Islet precursor cell (in vitro differentiated cells): ENCODE data around the gene PIGR.
A peak's percentile ranks its signal among the peaks of the same experiment; 100 is the strongest.
"Not testable (repeated sequence)": the region's sequence is repeated elsewhere in the genome, so short reads cannot be mapped to it uniquely, and the experiment has no call there.

ENCODE experiments used
- DNase-seq: peaks from one replicate; pipeline ENCODE4 v3.0.0-alpha.2; 2018

Gene PIGR

DNA sequence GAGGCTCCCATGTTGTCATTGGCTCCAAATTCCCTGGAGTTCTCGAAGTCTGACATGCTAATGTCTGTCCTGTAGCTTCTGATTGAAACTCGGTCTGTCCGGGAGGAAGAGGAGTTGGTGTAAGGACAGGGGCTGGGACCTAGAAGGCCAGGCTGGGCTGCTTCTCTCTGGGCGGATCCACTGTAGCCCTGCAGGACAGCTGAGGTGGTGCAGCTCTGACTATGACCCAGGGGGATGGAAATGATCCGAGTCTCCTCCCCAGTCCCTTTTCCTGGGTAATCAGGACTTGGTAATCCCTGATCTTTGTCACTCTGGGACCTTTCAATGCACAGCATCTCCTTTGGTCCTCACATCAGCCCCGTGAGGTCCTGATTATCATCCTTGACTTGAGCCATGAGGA is 14.6 kb downstream of the PIGR start:
- DNase-seq: no peak

DNA sequence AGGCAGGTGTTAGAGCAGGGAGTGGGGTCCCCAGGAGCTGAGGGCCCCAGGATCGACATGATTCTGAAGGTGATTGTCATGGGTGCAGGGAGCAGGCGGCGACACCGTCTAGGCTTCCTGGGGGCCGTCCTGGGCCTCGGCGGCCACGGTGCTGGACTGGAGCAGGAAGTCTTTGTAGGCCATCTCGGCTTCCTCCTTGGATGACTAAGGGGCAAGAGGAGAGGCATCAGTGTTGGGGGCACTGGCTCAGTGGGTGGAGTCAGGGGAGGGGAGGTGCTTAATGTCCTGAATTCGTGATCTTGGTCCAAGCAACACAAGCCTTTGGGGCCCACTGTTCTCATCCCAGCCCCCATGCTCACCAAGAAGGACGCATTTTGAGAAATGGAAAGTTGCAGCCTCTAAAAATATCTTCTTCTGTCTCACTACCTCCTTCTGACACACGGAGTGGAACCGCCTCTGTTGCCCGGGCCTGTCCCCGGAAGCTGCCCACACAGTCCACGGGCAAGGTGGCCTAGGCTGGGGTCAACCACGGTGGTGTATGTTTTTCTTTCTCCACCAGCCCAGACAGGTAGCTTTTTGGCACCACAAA is 16.0 kb downstream of the PIGR start:
- DNase-seq: no peak

DNA sequence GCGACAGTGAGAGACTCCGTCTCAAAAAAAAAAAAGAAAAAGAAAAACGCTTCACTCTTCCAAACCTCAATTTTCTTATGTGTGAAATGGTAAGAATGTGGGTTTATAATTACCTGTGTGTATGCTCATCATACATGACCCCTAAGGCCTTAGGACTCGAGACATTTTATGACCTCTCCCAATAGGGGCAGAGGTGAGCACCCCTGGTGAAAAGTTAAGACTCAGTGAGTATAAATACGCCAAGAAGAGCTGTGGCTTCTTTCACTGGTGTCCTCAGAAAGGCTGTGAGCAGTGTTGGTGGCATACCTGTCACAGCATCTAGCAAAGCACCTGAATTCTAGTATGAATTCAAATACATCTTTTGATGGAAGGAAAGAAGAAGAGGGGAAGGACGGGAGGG is 16.7 kb downstream of the PIGR start:
- no peak for DNase-seq

DNA sequence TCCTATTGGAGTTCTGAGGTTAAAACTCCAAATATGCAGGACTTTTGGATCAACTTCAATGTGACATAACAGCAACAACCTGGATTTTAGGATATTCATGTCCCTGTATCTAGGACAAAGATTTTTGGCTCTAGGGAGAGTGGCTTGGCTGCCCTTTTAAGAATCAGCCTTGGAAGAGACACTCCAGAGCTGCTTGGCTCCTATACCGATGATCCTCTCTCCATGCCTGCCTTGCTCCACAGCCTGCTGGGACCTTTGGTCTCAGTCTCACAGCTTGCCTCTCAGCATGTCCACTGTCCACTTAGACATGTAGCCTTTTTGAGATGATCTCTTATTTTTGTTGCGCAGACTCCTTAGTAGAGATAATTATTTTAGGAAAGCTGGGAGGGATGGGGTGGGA is 20.0 kb downstream of the PIGR start:
- no peak for DNase-seq

DNA sequence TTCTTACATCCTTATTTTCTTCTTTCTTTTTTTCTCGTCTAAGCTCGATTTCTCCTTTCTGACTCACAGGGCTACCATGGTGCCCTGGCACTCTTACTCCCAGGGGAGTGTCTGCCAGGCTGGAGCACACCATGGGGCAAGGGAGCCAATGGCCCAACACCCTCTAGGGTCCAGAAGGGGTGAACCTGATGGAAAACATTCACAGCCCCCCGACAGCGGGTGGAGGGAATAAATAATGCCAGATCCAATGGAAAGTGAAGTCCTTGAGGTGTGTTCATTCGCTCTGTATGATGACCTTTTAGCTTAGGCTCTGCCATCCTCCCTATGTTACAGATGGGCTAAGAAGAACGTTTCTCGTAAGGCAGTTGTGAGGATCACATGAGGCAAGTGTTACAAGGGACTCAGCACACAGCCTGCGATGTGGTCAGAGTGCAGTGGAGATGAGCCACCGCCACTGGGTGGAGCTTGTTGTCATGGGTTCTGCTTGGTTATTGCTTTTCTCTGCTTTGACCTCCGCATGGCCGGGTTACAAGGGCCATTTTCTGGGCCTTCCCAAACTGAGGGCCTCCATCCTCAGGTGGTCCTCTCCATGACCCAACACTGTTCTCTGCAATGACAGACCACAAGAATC is 21.0 kb downstream of the PIGR start:
- DNase-seq: peak; percentile 66

DNA sequence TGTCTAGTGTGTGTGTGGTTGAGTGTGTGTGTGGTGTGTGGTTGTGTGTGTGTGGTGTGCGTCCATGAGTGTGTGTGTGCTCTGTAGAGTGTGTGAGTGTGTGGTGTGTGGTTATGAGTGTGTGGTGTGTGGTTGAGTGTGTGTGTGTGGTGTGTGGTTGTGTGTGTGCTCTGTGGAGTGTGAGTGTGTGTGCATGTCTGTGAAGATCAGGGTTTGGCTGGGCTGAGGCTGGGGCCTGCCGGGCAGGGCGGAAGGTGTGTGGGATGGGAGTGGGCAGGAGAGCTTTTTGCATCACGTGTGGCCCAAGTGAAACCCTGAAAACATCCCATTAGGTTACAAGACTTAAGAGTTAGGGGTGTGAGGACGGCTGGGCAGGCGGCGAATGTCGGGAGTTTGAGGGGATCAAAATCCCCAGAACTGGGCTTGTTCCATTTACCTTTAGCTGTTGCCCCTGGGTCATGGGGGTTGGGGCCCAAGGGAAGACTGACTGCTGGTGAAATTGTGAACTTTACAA is 21.6 kb downstream of the PIGR start:
- DNase-seq: no peak

DNA sequence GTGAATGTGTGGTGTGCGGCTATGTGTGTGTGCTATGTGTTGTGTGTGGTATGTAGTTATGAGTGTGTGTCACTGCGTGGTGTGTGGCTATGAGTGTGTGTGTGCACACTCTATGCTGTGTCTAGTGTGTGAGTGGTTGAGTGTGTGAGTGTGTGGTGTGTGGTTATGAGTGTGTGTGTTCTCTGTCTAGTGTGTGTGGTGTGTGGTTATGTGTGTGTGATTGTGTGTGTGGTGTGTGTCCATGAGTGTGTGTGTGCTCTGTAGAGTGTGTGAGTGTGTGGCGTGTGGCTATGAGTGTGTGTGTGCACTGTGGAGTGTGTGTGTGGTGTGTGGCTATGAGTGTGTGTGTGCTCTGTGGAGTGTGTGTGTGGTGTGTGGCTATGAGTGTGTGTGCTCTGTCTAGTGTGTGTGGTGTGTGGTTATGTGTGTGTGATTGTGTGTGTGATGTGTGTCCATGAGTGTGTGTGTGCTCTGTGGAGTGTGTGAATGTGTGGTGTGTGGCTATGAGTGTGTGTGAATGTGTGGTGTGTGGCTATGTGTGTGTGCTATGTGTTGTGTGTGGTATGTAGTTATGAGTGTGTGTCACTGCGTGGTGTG is 22.2 kb downstream of the PIGR start:
- DNase-seq: not testable (repeated sequence)

DNA sequence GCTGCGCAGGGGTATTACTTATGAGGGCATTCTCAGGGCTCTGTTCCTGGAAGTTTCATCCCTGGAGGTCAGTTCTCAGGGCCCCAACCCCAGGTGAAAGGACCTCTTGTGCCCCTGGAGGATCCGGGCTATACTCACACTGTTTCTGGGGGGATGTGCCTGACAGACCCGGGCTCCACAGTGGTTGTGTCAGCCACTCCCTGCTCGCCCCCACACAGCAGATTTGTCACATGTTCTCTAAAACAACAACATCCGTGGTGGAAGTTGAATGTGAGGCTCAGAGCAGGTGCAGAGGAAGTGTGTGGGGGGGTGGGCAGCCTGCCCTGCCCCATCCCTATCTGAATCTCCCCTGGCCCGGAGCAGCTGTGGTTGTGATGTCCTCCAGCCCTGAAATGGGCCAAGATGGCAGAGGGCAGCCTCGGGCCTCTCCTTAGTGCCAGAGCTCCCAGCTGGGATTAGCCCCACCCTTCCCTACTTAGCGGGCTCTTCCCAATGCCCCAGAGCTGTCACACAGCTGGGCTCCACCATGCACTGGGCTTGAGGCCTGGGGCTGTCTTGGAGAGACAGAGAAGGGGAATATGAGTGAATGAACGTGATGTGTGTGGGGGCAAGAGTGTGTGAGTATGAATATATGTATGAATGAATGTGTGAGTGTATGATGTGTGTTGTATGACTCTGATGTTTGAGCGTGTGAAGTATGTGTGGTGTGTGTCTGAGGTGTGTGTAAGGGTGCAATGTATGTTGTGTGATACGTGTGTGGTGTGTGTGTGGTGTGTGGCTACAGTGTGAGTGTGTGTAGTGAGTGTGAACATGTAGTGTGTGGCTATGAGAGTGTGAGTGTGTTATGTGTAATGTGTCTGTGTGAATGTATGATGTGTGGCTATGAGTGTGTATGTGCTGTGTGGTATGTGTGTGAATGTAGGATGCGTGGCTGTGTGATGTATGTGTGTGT is 23.0 kb downstream of the PIGR start:
- no peak for DNase-seq

DNA sequence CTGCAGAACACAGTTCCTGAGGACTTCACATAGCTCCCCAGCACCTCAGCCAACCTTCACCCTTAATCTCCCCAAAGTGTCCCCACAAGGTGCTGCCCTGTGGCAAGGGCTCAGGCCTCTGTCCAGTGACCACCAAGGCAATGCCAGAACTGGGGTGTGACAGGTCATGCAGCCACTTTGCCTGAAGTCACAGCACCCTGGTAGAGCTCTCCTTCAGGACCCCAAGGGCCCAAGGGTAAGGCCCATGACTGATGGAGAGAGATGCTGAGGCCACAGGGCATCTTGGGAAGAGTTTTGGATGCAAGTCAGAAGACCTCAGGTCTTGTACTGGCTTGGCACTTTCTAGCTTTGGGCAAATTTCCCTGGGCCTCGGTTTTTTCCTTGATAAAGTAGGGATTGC is 23.7 kb downstream of the PIGR start:
- DNase-seq: no peak

DNA sequence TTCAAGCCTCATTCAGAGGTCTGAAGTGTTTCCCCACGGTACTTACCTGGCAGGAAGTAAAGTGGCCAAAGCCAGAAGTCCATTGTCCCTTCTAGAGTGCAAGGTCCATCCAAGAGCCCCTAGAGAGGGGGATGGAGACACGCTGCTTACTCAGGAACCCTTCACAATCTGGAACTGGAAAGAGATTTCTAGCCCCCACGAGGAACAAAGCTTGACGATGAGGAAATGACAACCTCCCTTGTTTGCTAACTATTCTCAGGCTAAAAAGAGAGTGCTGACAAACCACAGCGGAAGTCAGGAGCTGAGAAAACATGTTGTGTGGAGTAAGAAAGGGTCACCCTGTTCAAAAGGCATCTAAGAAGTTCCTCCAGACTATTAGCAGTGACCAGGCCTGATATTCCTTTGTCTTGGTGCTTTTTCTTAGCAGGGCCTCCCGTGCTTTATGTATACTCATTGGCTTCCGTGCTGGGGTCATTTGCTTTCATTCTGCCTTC is 24.4 kb downstream of the PIGR start, which contains the start of gene FCMR:
Gene FCMR, minus strand, starts transcription at position 170 of the 494 bp plus-strand sequence. Its CDS starts 87 bp downstream, at position 83.
- DNase-seq: no peak

DNA sequence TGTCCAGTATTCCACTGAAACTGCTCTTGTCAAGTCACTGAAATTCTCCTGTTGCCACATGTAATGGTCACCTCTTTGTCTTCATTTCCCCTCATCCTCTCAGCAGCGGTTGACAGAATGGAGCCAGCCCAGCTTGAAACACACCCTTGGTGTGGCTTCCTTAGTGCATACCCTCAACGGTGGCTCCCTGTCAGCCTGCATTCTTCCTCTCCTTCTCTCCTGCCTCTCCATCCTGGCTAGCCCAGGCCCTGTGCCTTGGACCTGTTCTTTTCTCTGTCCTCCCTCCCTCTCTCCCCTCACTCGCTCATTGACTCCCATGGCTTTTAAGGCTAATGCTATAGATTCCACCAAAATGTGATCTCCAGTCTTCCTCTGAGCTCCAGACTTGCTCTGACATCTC is 28.2 kb downstream of the PIGR start:
- DNase-seq: no peak

DNA sequence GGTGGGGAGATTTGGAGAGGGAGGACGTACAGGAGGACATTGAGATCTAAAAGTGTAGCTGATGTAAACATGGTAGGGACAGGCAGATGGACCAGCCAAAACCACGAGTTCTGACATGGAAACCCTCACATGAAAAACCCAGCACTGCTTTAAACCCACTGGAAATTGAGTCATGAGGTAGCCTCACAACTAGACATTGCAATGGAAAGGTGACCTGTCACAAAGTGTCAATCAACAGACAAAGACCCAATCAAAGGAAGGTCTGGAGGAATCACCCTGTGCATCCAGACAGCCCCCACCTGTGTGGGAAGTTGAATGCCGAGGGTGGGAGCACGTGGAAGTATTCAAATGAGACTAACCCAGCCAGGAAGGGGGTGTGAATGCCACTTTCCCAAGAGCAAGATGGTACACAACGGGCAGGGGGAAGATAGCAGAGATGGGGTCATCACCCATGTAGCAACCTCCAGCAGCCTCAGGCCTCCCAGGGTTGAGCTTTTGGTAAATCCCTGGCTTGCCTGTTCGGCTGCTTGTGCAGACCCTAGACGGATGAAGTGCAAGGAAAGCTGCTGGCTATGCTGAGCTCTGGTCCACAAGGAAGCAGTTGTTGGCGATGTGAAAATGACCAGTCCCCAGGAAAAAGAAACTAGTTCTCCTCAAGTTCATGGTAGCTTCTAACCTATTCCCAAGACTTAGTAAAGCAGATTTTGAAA is 30.1 kb downstream of the PIGR start:
- no peak for DNase-seq

DNA sequence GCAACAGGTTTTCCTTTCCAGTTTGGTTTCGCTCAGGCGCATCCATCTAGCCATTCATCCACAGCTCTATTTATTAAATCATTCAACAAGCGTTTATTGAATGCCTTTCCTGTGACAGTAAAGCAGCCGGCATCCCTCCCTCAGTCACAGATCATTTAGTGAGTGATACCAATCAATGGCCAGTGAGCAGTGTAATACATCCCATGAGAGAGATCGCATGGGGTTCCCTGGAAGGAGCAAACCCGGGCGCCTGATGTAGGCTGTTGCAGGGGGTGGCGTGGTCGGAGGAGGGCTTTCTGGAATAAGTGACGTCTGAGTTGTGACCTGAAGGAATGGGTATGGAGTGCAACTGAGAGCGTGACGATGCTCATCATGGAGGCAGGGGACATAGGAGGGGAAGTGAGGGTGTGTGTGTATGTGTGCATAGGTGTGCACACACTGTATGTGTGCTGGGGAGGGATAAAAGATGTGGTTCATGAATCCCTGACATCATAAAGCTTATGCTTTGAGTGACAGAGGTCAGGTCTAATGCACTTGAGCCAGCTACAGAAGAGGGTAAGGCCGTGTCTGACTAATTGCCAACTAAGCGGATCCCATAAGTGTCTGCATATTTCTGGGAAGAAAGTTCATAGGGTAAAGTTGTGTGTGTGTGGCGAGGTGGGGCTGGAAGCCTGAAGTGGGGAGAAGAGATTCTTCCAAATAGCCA is 31.1 kb downstream of the PIGR start:
- no peak for DNase-seq

DNA sequence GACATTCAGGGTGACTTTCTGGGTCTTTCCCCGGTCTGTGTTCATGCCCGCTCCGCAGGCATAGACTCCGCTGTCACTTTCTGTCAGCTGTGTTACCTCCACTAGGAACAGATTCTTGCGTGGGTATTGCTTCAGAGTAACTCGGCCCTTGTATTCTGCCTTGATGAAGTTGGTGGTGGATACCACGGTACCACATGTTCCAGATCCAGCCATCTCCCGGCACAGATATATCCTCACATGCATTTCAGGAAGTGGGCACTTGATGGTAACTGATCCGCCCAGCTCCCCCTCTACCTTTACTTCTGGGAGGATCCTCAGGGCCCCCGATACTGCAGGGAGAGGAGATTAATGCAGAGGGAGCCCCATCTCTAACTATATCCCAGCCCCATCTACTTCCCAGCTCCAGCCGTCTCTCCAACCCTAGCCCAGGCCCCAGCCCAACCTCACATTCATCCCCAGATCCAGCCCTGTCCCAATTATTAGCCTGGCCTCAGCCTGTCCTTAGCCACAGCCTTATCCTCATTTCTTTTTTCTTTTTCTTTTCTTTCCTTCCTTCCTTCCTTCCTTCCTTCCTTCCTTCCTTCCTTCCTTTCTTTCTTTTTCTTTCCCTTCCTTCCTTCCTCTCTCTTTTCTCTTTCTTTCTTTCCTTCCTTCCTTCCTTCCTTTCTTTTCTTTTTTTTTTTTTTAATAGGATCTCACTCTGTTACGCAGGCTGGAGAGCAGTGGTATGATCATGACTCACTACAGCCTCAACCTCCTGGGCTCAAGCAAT is 32.3 kb downstream of the PIGR start:
- DNase-seq: no peak

DNA sequence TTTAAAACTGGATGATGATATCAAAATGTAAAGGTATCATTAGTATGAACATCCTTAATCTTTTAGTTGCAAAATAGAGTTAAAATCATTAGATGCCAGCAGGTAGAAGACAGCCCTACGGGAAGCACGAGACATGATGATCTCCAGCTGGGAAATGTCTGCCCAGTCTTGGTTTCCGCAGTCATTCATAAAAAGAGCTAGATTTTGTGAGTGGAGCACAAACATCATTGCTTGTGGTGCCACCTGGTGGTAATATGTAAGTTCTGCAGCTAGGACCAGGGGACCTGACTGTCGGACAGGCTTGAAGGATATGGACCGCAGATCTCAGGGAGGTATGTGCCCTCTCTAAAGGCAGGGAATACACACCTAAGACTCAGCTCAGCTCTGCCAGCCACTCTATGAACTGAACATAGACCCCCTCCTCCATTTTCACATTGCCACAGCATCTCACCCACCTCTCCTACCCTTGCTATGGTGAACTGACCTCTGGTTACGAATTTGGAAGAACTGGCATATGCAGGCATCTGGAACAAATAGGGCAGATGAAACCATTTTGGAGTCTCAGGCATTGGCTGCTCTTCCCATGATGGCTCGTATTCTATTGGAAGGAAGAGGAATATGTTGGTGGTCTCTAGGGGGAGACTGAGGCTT is 33.7 kb downstream of the PIGR start:
- peak; percentile 87 for DNase-seq

DNA sequence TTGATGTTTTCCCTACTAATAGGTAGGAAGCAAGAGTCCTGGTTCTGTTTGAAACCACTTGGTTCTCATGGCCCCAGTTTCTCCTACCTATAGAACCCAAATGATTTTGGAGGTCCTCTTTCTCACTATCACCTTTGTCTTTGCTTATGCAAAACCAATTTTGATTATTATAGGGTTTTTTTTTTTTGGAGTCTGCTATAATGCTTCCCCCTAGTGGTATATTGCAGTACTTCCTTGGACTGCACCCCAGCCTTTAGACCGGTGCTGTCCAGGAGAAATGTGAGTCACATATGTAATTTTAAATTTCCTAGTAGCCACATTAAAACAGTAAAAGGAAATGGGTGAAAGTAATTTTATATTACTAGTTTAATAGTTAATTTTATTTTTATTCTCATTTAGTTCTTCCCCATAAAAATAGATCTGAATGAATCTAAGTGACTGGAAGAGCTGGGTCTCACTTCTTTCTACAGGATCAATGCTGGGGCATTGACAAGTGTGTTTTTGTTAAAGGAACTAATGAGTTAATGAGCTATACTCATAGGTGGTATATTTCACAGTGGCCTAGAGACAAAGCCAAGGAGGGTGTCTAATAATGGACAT is 35.1 kb downstream of the PIGR start:
- DNase-seq: no peak

DNA sequence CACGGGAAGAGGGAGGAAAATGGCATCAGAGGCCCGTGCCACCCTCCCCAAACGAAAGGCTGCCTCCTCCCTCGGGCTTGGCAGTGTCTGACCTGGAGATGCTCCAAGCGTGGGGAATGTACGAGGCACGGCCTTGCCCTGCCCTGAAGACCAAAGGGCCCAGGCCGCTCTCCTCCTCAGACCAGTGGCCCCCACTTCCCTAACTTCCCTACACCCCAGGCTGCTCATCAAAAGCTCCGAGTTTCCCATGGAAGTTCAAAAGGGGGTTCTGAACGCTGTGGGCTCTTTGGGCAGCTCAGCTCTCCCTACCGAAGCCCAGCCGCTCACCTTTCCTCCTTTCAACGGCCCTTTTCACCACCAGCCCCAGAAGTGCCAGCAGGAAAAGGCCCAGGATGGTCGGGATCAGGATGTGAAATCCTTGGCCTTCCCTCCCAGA is 36.4 kb downstream of the PIGR start:
- no peak for DNase-seq

DNA sequence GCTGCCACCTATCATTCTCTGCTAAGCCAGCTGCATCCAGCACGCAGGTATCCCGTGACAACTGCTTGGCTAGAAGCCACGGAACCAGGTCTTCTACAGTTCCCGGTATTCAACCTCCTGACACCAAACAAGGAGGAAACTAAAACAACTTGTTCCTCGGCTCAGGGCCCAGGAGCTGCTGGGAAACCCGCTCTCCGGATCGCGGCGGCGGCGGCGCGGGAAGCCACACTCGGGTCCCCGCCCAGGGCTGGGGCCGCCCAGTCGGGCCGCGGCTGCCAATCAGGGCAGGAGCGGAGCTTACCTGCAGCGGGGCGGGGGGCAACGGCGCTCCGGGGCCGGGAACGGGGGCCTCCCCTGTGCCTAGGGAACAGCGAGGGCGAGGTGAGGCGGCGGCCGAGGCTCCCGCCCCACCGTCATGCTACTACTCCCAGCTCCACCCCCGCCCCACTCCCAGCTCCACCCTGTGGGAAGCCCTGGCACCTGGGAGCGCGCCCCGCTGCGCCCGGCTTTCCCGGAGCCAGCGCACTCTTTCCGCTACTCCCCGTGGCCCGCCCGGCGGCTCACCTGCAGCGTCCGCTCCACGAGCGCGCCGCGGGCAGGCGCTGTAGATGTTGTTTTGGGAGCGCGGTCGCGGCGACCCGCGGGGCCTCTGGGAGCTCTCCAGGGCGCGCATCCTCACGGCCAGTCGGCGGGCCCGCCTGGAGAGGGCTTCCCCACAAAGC is 36.9 kb downstream of the PIGR start:
- DNase-seq: peak; percentile 82

DNA sequence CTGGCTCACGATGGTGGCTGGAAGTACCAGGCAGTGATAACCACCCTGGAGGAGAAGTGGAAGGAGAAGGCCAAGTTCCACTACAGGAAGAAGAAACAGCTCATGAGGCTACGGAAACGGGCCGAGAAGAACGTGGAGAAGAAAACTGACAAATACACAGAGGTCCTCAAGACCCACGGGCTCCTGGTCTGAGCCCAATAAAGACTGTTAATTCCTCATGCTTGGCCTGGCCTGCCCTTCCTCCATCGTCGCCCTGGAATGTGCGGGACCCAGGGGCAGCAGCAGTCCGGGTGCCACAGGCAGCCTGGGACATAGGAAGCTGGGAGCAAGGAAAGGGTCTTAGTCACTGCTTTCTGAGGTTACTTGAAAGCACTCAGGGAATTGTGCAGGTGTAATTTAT is 38.2 kb downstream of the PIGR start:
- DNase-seq: peak; percentile 74
